HG02610 (cell line): ENCODE results near the gene RXFP3.

Source experiments
- ATAC-seq: cut with Tn5 transposase; IDR thresholded peaks from one replicate; pipeline ENCODE4 v1.9.1; 2021; ENCODE audit warnings: mild to moderate bottlenecking, moderate library complexity; ENCODE audit not compliant: unreplicated experiment

The RXFP3 gene

GRCh38 chr5:33978306-33978705, 42.1 kb downstream of the RXFP3 start:
- ATAC-seq = no peak

- ATAC-seq = no peak
Observed at GRCh38 chr5:33980030-33980429, 43.8 kb downstream of the RXFP3 start.

DNA sequence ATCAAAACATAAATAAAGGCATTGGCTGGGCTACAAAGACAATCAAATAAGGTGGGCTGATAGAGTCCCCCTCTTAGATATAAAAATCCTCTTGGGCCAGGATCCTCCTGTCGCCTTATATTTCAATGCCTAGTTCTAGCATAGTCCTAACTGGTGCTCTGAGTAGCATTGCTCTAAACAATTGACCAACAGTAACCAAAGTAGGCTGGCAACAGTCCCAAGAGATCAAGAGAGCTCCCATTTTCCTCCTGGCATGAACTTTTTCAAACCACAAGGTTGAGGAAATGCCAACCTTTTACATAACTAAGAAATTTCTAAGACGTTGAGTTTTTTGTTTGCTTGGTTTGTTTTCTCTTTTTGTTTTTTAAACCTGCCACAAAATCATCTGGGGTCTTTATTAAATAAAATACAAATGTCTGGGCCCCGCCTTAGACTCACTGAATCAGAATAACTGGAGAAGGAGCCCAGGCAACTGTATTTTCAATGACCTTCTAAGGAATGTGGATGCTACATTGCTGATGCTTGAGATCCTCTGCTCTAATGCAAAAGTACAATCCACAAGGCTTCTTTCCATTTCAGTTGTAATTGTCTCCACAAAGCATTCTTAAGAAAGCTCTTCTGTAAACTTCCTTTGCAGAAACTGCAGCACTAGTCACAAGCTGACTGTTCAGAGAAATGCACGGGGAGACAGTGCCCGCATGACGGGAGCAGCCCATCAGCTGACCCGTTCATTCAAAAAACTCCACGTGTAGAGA, 45.4 kb downstream of the RXFP3 start:
- no peak for ATAC-seq

DNA sequence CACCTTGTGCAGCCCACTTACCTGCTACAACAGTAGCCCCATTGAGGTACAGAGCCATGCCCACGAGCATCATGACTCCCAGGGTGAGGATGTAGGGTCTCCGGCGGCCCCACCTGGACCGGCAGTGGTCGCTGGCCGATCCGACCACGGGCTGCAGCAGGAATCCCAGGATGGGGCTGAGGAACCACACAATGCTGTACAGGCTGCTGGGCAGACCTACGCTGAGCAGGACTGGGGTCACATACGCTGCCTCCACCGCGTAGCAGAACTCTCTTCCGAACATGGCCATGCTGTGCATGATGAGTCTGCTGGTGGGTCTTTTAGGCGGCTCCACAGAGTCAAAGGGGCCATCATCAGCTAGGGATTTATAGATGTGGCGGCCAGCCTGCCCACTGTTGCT, 48.0 kb downstream of the RXFP3 start:
- ATAC-seq = no peak

DNA sequence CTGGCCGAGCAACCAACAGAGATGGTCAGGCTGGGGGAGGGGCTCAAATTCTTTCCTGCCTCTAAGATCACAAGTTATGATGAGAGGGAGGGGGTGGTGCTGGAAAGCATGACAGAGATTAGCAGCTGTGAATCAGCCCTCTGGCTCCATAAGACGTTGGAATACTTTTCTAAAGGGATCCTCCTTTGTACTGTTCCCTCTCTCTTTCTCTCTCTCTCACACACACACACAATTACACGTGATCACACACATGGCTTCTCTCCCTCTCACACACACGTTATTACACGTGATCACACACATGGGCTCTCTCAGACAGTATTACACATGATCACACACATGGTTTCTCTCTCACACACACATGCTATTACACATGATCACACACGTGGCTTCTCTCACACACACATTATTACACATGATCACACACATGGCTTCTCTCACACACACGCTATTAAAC, 48.5 kb downstream of the RXFP3 start, which contains the start of gene SLC45A2:
TSS of gene SLC45A2 (minus strand) at position 23 of the 454 bp plus-strand sequence. CDS start 110 bp downstream, outside the sequence.
- ATAC-seq = no peak

DNA sequence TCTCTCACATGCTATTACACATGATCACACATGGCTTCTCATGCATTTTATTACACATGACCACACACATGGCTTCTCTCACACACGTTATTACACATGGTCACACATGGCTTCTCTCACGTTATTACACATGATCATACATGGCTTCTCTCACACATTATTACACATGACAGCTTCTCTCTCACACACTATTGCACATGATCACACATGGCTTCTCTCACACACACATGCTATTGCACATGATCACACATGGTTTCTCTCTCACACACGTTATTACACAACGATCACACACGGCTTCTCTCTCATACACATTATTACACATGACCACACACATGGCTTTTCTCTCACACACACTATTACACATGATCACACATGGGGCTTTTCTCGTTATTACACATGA, 49.3 kb downstream of the RXFP3 start:
- ATAC-seq = no peak
